ENCODE measurements around the gene ZBTB4. TPM values are rescaled to one million over a fixed set of nuclear protein-coding genes. Genes with fewer than 3 reads are reported as not detected.

Gene ZBTB4
- total and polyA plus RNA-seq, 9 of the 15 experiments (the other 6 are each of a cell fraction or from before 2014, with no cell fraction given) = 0.92 to 6.9 (median 3.3) TPM

- peak in 1 of 2 experiments; percentile 90; a peak in 2 of 4 replicates for TF ChIP-seq BCLAF1 (IDR thresholded peaks at IDR 0.05; ENCODE audit: borderline replicate concordance in 1 of 2, control insufficient read depth in 1 of 2, low read depth in 2 of 2, low read length in 1 of 2)
- peak; percentile 40; the same call in 1 of the 2 replicates for TF ChIP-seq HCFC1 (IDR thresholded peaks at IDR 0.05; ENCODE audit: low read depth, low read length)
- TF ChIP-seq ZC3H8 (IDR thresholded peaks at IDR 0.05) = no peak
- TF ChIP-seq ZFP91 (CRISPR knock-in tag; IDR thresholded peaks at IDR 0.05) = no peak
- TF ChIP-seq YY1 (IDR thresholded peaks at IDR 0.05; ENCODE audit: borderline replicate concordance in 1 of 3, control insufficient read depth in 1 of 3, extremely low read depth in 1 of 3, insufficient read depth in 3 of 3, insufficient read length in 1 of 3, insufficient replicate concordance in 2 of 3, low read depth in 1 of 3, low read length in 2 of 3) = peak; percentile 50 to 83 (median 78)
- peak; percentile 89 for TF ChIP-seq GTF2A2 (tag; IDR thresholded peaks at IDR 0.05)
- TF ChIP-seq ZNF124 (CRISPR knock-in tag; IDR thresholded peaks at IDR 0.05) = no peak
- TF ChIP-seq, protein P1, sequence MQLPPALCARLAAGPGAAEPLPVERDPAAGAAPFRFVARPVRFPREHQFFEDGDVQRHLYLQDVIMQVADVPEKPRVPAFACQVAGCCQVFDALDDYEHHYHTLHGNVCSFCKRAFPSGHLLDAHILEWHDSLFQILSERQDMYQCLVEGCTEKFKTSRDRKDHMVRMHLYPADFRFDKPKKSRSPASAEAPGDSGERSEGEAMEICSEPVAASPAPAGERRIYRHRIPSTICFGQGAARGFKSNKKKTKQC (CRISPR knock-in tag; IDR thresholded peaks at IDR 0.05) = peak; percentile 95
- TF ChIP-seq ZNF830 (CRISPR knock-in tag; IDR thresholded peaks at IDR 0.05) = 0 out of 2 replicates have a peak, but pooled peaks have one; percentile 71
- no peak for TF ChIP-seq ZNF707 (CRISPR knock-in tag; conservative IDR thresholded peaks at IDR 0.05)
- TF ChIP-seq ZNF586 (CRISPR knock-in tag; conservative IDR thresholded peaks at IDR 0.05) = 0 out of 2 replicates have a peak, but pooled peaks have one; percentile 47
- TF ChIP-seq, protein P2, sequence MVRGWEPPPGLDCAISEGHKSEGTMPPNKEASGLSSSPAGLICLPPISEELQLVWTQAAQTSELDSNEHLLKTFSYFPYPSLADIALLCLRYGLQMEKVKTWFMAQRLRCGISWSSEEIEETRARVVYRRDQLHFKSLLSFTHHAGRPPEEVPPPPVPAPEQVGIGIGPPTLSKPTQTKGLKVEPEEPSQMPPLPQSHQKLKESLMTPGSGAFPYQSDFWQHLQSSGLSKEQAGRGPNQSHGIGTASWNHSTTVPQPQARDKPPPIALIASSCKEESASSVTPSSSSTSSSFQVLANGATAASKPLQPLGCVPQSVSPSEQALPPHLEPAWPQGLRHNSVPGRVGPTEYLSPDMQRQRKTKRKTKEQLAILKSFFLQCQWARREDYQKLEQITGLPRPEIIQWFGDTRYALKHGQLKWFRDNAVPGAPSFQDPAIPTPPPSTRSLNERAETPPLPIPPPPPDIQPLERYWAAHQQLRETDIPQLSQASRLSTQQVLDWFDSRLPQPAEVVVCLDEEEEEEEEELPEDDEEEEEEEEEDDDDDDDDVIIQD (CRISPR knock-in tag; IDR thresholded peaks at IDR 0.05) = no peak
- TF ChIP-seq HDGF (IDR thresholded peaks at IDR 0.05) = no peak
- TF ChIP-seq ATF1 (CRISPR knock-in tag; IDR thresholded peaks at IDR 0.05) = 0 out of 2 replicates have a peak, but pooled peaks have one; percentile 10
- no peak; the same call in 1 of the 2 replicates for TF ChIP-seq ATF1 (tag; IDR thresholded peaks at IDR 0.05)
- no peak for TF ChIP-seq TAF15 (IDR thresholded peaks at IDR 0.05; ENCODE audit: low read depth, low read length)
- TF ChIP-seq KDM2B (CRISPR knock-in tag; IDR thresholded peaks at IDR 0.05) = no peak
- TF ChIP-seq BMI1 (IDR thresholded peaks at IDR 0.05; ENCODE audit: low read length) = no peak
- TF ChIP-seq NR2C2 (CRISPR knock-in tag; IDR thresholded peaks at IDR 0.05) = peak; percentile 45; the same call in 1 of the 2 replicates
- peak; percentile 75 for TF ChIP-seq NR2C2 (tag; IDR thresholded peaks at IDR 0.05)
- TF ChIP-seq XRCC5 (IDR thresholded peaks at IDR 0.05; ENCODE audit: low read depth, low read length) = no peak
Observed at GRCh38 chr17:7484067-7484918, 4.9 kb upstream of the ZBTB4 start, which contains the start of gene POLR2A (continued).
